Panc1 (cell line): ENCODE results near the gene SDF4. TPM values are rescaled to one million over a fixed set of nuclear protein-coding genes. Genes with fewer than 3 reads are reported as not detected.

ENCODE experiments used
- ATAC-seq: fragments of 200-7000 bp; cut with Tn5 transposase; 2 replicates; pipeline ENCODE4 v1.9.1; 2020; ENCODE audit warnings: mild to moderate bottlenecking, moderate library complexity
- BruUV-seq: library from RNA; stranded (reverse); fragments of 400-500 nt; replicated peaks from 2 replicates; lab custom pipeline; 2021; lab: Mats Ljungman, UMichigan
- CTCF ChIA-PET: fragments of 300-600 bp; sonication (Branson Sonifier 250); formaldehyde crosslinking; loops from one replicate; lab custom pipeline; 2022; ENCODE audit warnings: antibody characterized with exemption; lab: Charles Lee
- POLR2A ChIA-PET: fragments of 300-600 bp; sonication (Branson Sonifier 250); formaldehyde crosslinking; loops from one replicate; lab custom pipeline; 2022; ENCODE audit warnings: antibody characterized with exemption; lab: Charles Lee
- DNase-seq: peaks from one replicate; pipeline ENCODE4 v3.0.0-alpha.2; 2010; ENCODE audit warnings: low read depth, low spot score
- H3K27ac ChIP-seq: 2 replicates; pipeline ENCODE4 v1.5.1; 2011; ENCODE audit warnings: mild to moderate bottlenecking, low read length, inconsistent platforms
- H3K27me3 ChIP-seq: fragments of 200-500 bp; sonication (Bioruptor generic); 2 replicates; pipeline ENCODE4 v1.6.0; 2014; ENCODE audit warnings: low read length, inconsistent platforms; ENCODE audit not compliant: control insufficient read depth, insufficient read depth
- H3K36me3 ChIP-seq: fragments of 200-500 bp; sonication (Bioruptor generic); 2 replicates; pipeline ENCODE4 v1.5.1; 2014; ENCODE audit warnings: inconsistent platforms, mild to moderate bottlenecking, low read length, moderate library complexity; ENCODE audit not compliant: control insufficient read depth, insufficient read depth
- H3K4me1 ChIP-seq: 2 replicates; pipeline ENCODE4 v1.5.1; 2011; ENCODE audit warnings: inconsistent platforms, mild to moderate bottlenecking, low read length, moderate library complexity; ENCODE audit not compliant: control insufficient read depth, insufficient read depth
- H3K4me3 ChIP-seq, 2 experiments: 2 replicates each; pipeline ENCODE4 v1.5.1; 2011 to 2012; ENCODE audit warnings: low read depth in 2 of 2, low read length in 2 of 2, mild to moderate bottlenecking in 2 of 2, inconsistent platforms in 1 of 2, moderate library complexity in 1 of 2
- H3K9me3 ChIP-seq: fragments of 200-500 bp; sonication (Bioruptor generic); 2 replicates; pipeline ENCODE4 v1.5.1; 2014; ENCODE audit warnings: low read depth, mild to moderate bottlenecking, inconsistent platforms, low read length, moderate library complexity; ENCODE audit not compliant: control insufficient read depth, insufficient read depth
- POLR2AphosphoS5 ChIP-seq: IDR thresholded peaks from 2 replicates; pipeline ENCODE4 v1.6.1; 2012; ENCODE audit warnings: mild to moderate bottlenecking, low read depth, low read length, moderate library complexity
- SIN3A ChIP-seq: IDR thresholded peaks from 2 replicates; pipeline ENCODE4 v1.6.1; 2012; ENCODE audit warnings: low read depth, mild to moderate bottlenecking, low read length, moderate library complexity, borderline replicate concordance; ENCODE audit not compliant: insufficient read depth
- TCF7L2 ChIP-seq: IDR thresholded peaks from 2 replicates; pipeline ENCODE4 v1.6.1; 2011; ENCODE audit warnings: mild to moderate bottlenecking, low read depth, low read length, inconsistent platforms
- in situ Hi-C: cut with HindIII; loops from 2 replicates; pipeline ENCODE4 v1.10.0; 2016; ENCODE audit warnings: low sequenced_read_pairs, low pct_unique_long_range_greater_than_20kb
- intact Hi-C: fragments of 100-400 bp; cut with micrococcal nuclease; formaldehyde crosslinking; loops from one replicate; pipeline ENCODE4 v1.10.0; 2022; ENCODE audit not compliant: unreplicated experiment
- total RNA-seq: library from RNA; stranded (reverse); gene quantifications from one replicate; pipeline ENCODE4 v1.2.1, GENCODE V29; 2021; ENCODE audit not compliant: unreplicated experiment
- TF ChIP-seq, protein P1 (sequence below), 2 experiments: IDR thresholded peaks; 2 replicates each; pipeline ENCODE4 v1.6.1; 2011 to 2012; ENCODE audit warnings: low read depth in 2 of 2, control low read depth in 1 of 2, low read length in 1 of 2, mild to moderate bottlenecking in 1 of 2, moderate library complexity in 1 of 2; ENCODE audit not compliant: insufficient read depth in 1 of 2
- TF ChIP-seq, protein P2 (sequence below): fragments of 450-650 bp; IDR thresholded peaks from 2 replicates; pipeline ENCODE4 v1.5.1; 2017; ENCODE audit warnings: mild to moderate bottlenecking

Gene SDF4
- total RNA-seq, 1 experiment from 2014 or later, result 335 TPM

- Histone ChIP-seq H3K9me3 (no peaks in the 10 kb centered on the region), H3K27me3 (no peaks in the 10 kb centered on the region), H3K4me3 (no peak overlapping the region), H3K36me3 (no peaks in the 10 kb centered on the region), H3K27ac (no peak overlapping the region), H3K4me1 (no peaks in the 10 kb centered on the region)
- BruUV-seq, result no TSS peak
- TF ChIP-seq TCF7L2, result no peak
- TF ChIP-seq, protein P1, sequence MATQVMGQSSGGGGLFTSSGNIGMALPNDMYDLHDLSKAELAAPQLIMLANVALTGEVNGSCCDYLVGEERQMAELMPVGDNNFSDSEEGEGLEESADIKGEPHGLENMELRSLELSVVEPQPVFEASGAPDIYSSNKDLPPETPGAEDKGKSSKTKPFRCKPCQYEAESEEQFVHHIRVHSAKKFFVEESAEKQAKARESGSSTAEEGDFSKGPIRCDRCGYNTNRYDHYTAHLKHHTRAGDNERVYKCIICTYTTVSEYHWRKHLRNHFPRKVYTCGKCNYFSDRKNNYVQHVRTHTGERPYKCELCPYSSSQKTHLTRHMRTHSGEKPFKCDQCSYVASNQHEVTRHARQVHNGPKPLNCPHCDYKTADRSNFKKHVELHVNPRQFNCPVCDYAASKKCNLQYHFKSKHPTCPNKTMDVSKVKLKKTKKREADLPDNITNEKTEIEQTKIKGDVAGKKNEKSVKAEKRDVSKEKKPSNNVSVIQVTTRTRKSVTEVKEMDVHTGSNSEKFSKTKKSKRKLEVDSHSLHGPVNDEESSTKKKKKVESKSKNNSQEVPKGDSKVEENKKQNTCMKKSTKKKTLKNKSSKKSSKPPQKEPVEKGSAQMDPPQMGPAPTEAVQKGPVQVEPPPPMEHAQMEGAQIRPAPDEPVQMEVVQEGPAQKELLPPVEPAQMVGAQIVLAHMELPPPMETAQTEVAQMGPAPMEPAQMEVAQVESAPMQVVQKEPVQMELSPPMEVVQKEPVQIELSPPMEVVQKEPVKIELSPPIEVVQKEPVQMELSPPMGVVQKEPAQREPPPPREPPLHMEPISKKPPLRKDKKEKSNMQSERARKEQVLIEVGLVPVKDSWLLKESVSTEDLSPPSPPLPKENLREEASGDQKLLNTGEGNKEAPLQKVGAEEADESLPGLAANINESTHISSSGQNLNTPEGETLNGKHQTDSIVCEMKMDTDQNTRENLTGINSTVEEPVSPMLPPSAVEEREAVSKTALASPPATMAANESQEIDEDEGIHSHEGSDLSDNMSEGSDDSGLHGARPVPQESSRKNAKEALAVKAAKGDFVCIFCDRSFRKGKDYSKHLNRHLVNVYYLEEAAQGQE (IDR thresholded peaks at IDR 0.05; ENCODE audit: insufficient read depth in 1 of 2, low read depth in 2 of 2, low read length in 1 of 2), result no peak
- TF ChIP-seq, protein P2, sequence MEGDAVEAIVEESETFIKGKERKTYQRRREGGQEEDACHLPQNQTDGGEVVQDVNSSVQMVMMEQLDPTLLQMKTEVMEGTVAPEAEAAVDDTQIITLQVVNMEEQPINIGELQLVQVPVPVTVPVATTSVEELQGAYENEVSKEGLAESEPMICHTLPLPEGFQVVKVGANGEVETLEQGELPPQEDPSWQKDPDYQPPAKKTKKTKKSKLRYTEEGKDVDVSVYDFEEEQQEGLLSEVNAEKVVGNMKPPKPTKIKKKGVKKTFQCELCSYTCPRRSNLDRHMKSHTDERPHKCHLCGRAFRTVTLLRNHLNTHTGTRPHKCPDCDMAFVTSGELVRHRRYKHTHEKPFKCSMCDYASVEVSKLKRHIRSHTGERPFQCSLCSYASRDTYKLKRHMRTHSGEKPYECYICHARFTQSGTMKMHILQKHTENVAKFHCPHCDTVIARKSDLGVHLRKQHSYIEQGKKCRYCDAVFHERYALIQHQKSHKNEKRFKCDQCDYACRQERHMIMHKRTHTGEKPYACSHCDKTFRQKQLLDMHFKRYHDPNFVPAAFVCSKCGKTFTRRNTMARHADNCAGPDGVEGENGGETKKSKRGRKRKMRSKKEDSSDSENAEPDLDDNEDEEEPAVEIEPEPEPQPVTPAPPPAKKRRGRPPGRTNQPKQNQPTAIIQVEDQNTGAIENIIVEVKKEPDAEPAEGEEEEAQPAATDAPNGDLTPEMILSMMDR, result no peak
- no peak for TF ChIP-seq POLR2AphosphoS5
- TF ChIP-seq SIN3A, result no peak
- ChIA-PET POLR2A (no interaction called here), CTCF (no interaction called here)
- ATAC-seq, result no peak
- intact Hi-C loops (no loop called here), in situ Hi-C loops (no loop called here)
- no peak for DNase-seq
These were observed 52.9 kb downstream of the SDF4 start for GRCh38 chr1:1178794-1179331.

DNA sequence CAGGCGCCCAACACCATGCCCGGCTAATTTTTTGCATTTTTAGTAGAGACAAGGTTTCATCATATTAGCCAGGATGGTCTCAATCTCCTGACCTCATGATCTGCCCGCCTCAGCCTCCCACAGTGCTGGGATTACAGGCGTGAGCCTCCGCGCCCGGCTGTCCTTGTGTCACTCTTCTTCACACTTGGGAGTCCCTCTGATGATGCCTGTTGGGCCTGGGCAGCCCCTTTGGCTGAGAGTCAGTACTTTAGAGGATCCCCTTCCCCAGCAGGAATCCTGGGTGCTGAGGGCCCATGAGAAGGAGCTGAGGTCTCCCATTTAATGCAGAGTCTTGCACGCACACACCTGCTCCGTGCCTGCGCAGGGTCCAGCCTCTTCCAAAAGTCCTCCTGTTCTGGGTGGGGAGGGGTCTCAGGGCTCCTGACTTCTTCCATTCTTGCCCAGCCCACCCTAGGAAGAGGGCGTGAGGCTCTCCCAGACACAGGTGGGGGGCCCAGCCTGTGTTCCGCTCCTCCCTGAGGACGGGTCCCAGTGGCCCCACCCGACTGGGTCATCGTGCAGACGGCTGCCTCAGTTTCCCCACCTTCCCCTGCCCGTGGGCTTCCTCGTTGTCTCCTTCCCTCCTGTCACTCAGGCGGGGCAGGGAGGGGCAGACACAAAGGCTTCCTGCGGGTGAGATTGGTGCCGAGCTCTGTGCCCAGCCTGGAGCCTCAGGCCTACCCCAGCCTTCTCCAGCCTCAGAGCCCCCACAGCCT is 54.2 kb downstream of the SDF4 start:
- no peak overlapping the region for H3K27ac ChIP-seq
- in situ Hi-C loops (no loop called here), intact Hi-C loops (no loop called here)
- no peak overlapping the region for H3K4me3 ChIP-seq
- CTCF ChIA-PET, result interaction anchor here (0.6 kb wide), 1 partner anchor 107 kb away, joined by 3 read pairs; no protein-coding TSS in a partner anchor
- H3K9me3 ChIP-seq, result no peaks in the 10 kb centered on the region
- no peaks in the 10 kb centered on the region for H3K27me3 ChIP-seq
- no peaks in the 10 kb centered on the region for H3K36me3 ChIP-seq
- no TSS peak for BruUV-seq
- no peaks in the 10 kb centered on the region for H3K4me1 ChIP-seq
- DNase-seq, result no peak
- ATAC-seq, result no peak
- TF ChIP-seq, protein P2, result no peak
- TF ChIP-seq, protein P1 (IDR thresholded peaks at IDR 0.05; ENCODE audit: insufficient read depth in 1 of 2, low read depth in 2 of 2, low read length in 1 of 2), result no peak
- no peak for TF ChIP-seq POLR2AphosphoS5
- POLR2A ChIA-PET, result interaction anchor here (0.7 kb wide), 1 partner anchor 52 kb away, joined by 4 read pairs; no protein-coding TSS in a partner anchor
